GM12878 (cell line): ENCODE measurements around the gene STAT4. TPM values are rescaled to one million over a fixed set of nuclear protein-coding genes. Genes with fewer than 3 reads are reported as not detected.

ENCODE experiments used
- ATAC-seq: fragments of 200-7000 bp; cut with Tn5 transposase; 3 replicates; pipeline ENCODE4 v1.9.1; 2020; ENCODE audit warnings: mild to moderate bottlenecking, moderate library complexity
- BruUV-seq: library from RNA; stranded (reverse); fragments of 400-500 nt; replicated peaks from 2 replicates; lab custom pipeline; 2021; lab: Mats Ljungman, UMichigan
- CTCF ChIA-PET: fragments of 300-600 bp; sonication (Branson Sonifier 250); formaldehyde crosslinking; extraction: SDS; loops from one replicate; lab custom pipeline; 2021; ENCODE audit warnings: inconsistent platforms; lab: Yijun Ruan, JAX
- POLR2A ChIA-PET: fragments of 350-600 bp; formaldehyde crosslinking; extraction: SDS; loops from one replicate; lab custom pipeline; 2021; ENCODE audit warnings: inconsistent platforms; lab: Charles Lee
- RAD21 ChIA-PET: fragments of 300-600 bp; sonication (Branson Sonifier 250); formaldehyde crosslinking; loops from one replicate; lab custom pipeline; 2023; ENCODE audit warnings: antibody characterized with exemption; ENCODE audit not compliant: unreplicated experiment; lab: Charles Lee
- SMC1A ChIA-PET: fragments of 300-600 bp; sonication (Branson Sonifier 250); formaldehyde crosslinking; loops from one replicate; lab custom pipeline; 2023; ENCODE audit not compliant: unreplicated experiment, uncharacterized antibody; lab: Charles Lee
- DNase-seq: peaks from one replicate; pipeline ENCODE4 v3.0.0-alpha.2; 2011; ENCODE audit warnings: low read depth, low spot score
- FAIRE-seq: peaks from 3 replicates; lab custom pipeline; 2011; peaks lifted over from hg19 to GRCh38; lab: Jason Lieb, UNC
- H2AFZ ChIP-seq: 2 replicates; pipeline ENCODE4 v1.6.0; 2011; ENCODE audit warnings: low read depth, low read length, control low read depth; ENCODE audit not compliant: control insufficient read depth
- H3K27ac ChIP-seq: 2 replicates; pipeline ENCODE4 v1.5.1; 2011; ENCODE audit warnings: control low read depth; ENCODE audit not compliant: control insufficient read depth, insufficient read depth
- H3K27me3 ChIP-seq, 2 experiments: replicated peaks in 1 of 2; 2 replicates each; pipeline versions ENCODE4 v1.6.0 to v1.6.1; 2011; ENCODE audit warnings: low read length in 1 of 2; ENCODE audit not compliant: control insufficient read depth in 2 of 2, insufficient read depth in 2 of 2
- H3K36me3 ChIP-seq, 2 experiments: 2 replicates each; pipeline ENCODE4 v1.5.1; 2011; ENCODE audit warnings: low read length in 1 of 2; ENCODE audit not compliant: control insufficient read depth in 2 of 2, insufficient read depth in 2 of 2
- H3K4me1 ChIP-seq: 2 replicates; pipeline ENCODE4 v1.6.1; 2011; ENCODE audit warnings: mild to moderate bottlenecking, low read length, moderate library complexity, mixed read lengths; ENCODE audit not compliant: control insufficient read depth, insufficient read depth
- H3K4me2 ChIP-seq: 2 replicates; pipeline ENCODE4 v1.6.0; 2011; ENCODE audit warnings: control low read depth; ENCODE audit not compliant: control insufficient read depth, insufficient read depth
- H3K4me3 ChIP-seq: fragments of 200-600 bp; sonication (generic); 2 replicates; pipeline ENCODE4 v1.5.1; 2016
- H3K79me2 ChIP-seq: 2 replicates; pipeline ENCODE4 v1.6.0; 2011; ENCODE audit warnings: low read length; ENCODE audit not compliant: control insufficient read depth, insufficient read depth
- H3K9ac ChIP-seq: 2 replicates; pipeline ENCODE4 v1.8.0; 2011; ENCODE audit warnings: low read length, control low read depth, mixed read lengths; ENCODE audit not compliant: control insufficient read depth, insufficient read depth
- H3K9me3 ChIP-seq: replicated peaks from 3 replicates; pipeline ENCODE4 v1.5.1; 2011; ENCODE audit warnings: mild to moderate bottlenecking, low read length; ENCODE audit not compliant: control insufficient read depth, insufficient read depth
- H4K20me1 ChIP-seq: 2 replicates; pipeline ENCODE4 v1.6.0; 2011; ENCODE audit not compliant: control insufficient read depth, insufficient read depth
- CUX1 ChIP-seq: IDR thresholded peaks from 2 replicates; pipeline ENCODE4 v1.6.1; 2012; ENCODE audit warnings: improper control_type of control experiment, low read depth, low read length; ENCODE audit not compliant: insufficient replicate concordance
- ELK1 ChIP-seq: IDR thresholded peaks from 2 replicates; pipeline ENCODE4 v1.6.1; 2012; ENCODE audit warnings: low read depth, low read length, improper control_type of control experiment
- FOS ChIP-seq: IDR thresholded peaks from 3 replicates; pipeline ENCODE4 v1.6.1; 2011; ENCODE audit warnings: borderline replicate concordance; ENCODE audit not compliant: insufficient read length; ENCODE audit errors: extremely low read depth
- RFX5 ChIP-seq: IDR thresholded peaks from 2 replicates; pipeline ENCODE4 v1.6.1; 2011; ENCODE audit warnings: low read depth, low read length, improper control_type of control experiment
- SKIL ChIP-seq: fragments of 450-650 bp; IDR thresholded peaks from 2 replicates; pipeline ENCODE4 v1.6.1; 2017; ENCODE audit warnings: mild to moderate bottlenecking, low read depth, inconsistent platforms; ENCODE audit not compliant: poor library complexity, severe bottlenecking
- SMAD1 ChIP-seq: fragments of 450-650 bp; IDR thresholded peaks from 2 replicates; pipeline ENCODE4 v1.6.1; 2018; ENCODE audit warnings: mild to moderate bottlenecking, low read depth; ENCODE audit not compliant: partially characterized antibody
- ZBTB4 ChIP-seq: fragments of 450-650 bp; formaldehyde crosslinking; IDR thresholded peaks from 2 replicates; pipeline ENCODE4 v1.4.0; 2022; ENCODE audit warnings: mild to moderate bottlenecking, moderate library complexity
- WGBS: methylation state at CpG from one replicate; pipeline ENCODE4 v1.1.6; 2016; ENCODE audit warnings: low lambda C conversion rate; ENCODE audit not compliant: insufficient replicate concordance, insufficient coverage; ENCODE audit errors: missing lambda C conversion rate; 5-methylcytosine and 5-hydroxymethylcytosine counted together
- in situ Hi-C: fragments of 300-500 bp; cut with MboI; formaldehyde crosslinking; loops from 9 replicates; pipeline ENCODE4 v1.14.3; 2018; ENCODE audit warnings: mixed read lengths
- intact Hi-C: fragments of 100-400 bp; cut with micrococcal nuclease; formaldehyde crosslinking; loops from one replicate; pipeline ENCODE4 v1.14.2; 2022; ENCODE audit not compliant: unreplicated experiment
- polyA plus RNA-seq, 11 experiments: library from polyadenylated mRNA; depleted of rRNA in 4 of 11; unstranded in 6 of 11; stranded (reverse) in 5 of 11; fragments of >200 nt; fragmentation: Nextera tagmentation in 4 of 11; fragmentation: Illumina TruSeq in 1 of 11; extraction: Ambion mirVana in 4 of 11; extraction: Trizol in 1 of 11; gene quantifications; 1 replicate in 1 of 11; 2 replicates in 10 of 11; pipeline versions ENCODE4 v1.2.1 to v1.2.3, GENCODE V29; 2011 to 2016; ENCODE audit warnings: inconsistent platforms in 2 of 11, missing spikeins in 2 of 11, low read depth in 1 of 11
- total RNA-seq, 4 experiments: library from RNA; depleted of rRNA in 3 of 4; stranded (reverse); fragments of >200 nt in 3 of 4; fragmentation: Illumina TruSeq in 1 of 4; extraction: Trizol in 1 of 4; gene quantifications; 2 replicates each; pipeline versions ENCODE4 v1.2.1 to v1.2.3, GENCODE V29; 2013 to 2021

STAT4 gene
- total and polyA plus RNA-seq, 10 of the 15 experiments (the other 5 are each of a cell fraction or from before 2014, with no cell fraction given), result 3.1 to 9.3 (median 7.1) TPM

GRCh38 chr2:191148791-191149190 is 2.0 kb downstream of the STAT4 start (continued):
- TF ChIP-seq ELK1 (no peak), SKIL (no peak), ZBTB4 (no peak)
- TF ChIP-seq, all 136 proteins: peak for 0

- DNase-seq, result no peak
- ATAC-seq, result no peak
- WGBS, result 4% methylated on average over 1 of the region's 1 CpG
- Histone ChIP-seq H2AFZ (no peak overlapping the region), H3K9me3 (no peaks in the 10 kb centered on the region), H3K36me3 (no peaks in the 10 kb centered on the region), H3K4me3 (no peak overlapping the region), H3K9ac (no peak overlapping the region), H3K4me2 (no peak overlapping the region), H4K20me1 (no peaks in the 10 kb centered on the region), H3K79me2 (no peaks in the 10 kb centered on the region), H3K4me1 (peaks cover 7% of the 10 kb centered on the region), H3K27ac (no peak overlapping the region), H3K27me3 (peaks cover 0 to 3% of the 10 kb centered on the region in 2 experiments; a peak in 1 of 4 replicates)
- no TSS peak for BruUV-seq
- POLR2A ChIA-PET, result interaction anchor here (2.0 kb wide), 1 partner anchor 128 kb away, joined by 7 read pairs; no protein-coding TSS in a partner anchor
- in situ Hi-C loops, result no loop called here
- intact Hi-C loops, result no loop called here
- CTCF ChIA-PET, result interaction anchor here (0.7 to 18.5 kb wide), 5 partner anchors 16 to 364 kb away, joined by 3 to 659 read pairs (median 4); no protein-coding TSS in a partner anchor
- SMC1A ChIA-PET, result interaction anchor here (0.7 to 9.2 kb wide), 9 partner anchors 10 to 111 kb away, joined by 3 to 393 read pairs (median 5); no protein-coding TSS in a partner anchor
- FAIRE-seq, result no peak
- RAD21 ChIA-PET, result interaction anchor here (0.7 to 12.1 kb wide), 6 partner anchors 16 to 255 kb away, joined by 3 to 324 read pairs (median 3); no protein-coding TSS in a partner anchor
- no peak for TF ChIP-seq SMAD1
- no peak for TF ChIP-seq CUX1
- no peak for TF ChIP-seq RFX5
- no peak for TF ChIP-seq FOS
These were observed 2.5 kb downstream of the STAT4 start for GRCh38 chr2:191148281-191148680.
